Activated T-helper 1 cell treated with Interleukin-2 at 50 U/mL for 16 hours (primary cell): ENCODE measurements around the gene ERCC2.
"Not testable (repeated sequence)": the region's sequence is repeated elsewhere in the genome, so short reads cannot be mapped to it uniquely, and the experiment has no call there.

ENCODE experiments used
- DNase-seq: peaks from one replicate; pipeline ENCODE4 v3.0.0-alpha.2; 2020; ENCODE audit warnings: low read depth

The ERCC2 gene

DNA sequence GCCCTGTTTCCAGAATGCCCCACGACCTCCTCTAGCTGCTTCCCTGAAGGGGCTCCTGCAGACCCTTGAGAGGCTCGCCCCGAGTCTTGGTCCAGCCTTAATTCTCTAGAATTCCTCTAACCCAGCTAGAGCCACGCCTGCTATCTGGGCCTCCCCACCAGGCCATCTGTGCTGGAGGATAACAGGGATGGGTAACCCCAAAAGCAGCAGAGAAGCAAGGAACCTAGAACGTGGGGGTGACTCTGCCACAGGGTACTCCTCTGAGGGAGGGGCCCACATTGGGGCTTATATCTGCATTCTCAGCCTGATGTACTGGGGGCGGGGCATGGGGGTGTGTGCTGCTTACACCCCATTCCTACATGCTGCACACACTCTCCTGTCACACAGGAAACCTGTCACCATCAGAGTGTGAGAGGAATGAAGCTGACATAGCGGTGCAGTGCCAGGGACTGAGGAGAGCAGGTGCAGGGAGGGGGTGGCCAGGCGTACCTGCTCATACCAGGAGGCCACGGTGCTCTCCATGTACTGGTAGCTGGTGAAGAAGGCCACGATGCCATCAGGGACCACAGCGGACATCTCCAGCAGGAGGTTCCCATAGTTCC is 16.0 kb downstream of the ERCC2 start:
- DNase-seq = no peak

DNA sequence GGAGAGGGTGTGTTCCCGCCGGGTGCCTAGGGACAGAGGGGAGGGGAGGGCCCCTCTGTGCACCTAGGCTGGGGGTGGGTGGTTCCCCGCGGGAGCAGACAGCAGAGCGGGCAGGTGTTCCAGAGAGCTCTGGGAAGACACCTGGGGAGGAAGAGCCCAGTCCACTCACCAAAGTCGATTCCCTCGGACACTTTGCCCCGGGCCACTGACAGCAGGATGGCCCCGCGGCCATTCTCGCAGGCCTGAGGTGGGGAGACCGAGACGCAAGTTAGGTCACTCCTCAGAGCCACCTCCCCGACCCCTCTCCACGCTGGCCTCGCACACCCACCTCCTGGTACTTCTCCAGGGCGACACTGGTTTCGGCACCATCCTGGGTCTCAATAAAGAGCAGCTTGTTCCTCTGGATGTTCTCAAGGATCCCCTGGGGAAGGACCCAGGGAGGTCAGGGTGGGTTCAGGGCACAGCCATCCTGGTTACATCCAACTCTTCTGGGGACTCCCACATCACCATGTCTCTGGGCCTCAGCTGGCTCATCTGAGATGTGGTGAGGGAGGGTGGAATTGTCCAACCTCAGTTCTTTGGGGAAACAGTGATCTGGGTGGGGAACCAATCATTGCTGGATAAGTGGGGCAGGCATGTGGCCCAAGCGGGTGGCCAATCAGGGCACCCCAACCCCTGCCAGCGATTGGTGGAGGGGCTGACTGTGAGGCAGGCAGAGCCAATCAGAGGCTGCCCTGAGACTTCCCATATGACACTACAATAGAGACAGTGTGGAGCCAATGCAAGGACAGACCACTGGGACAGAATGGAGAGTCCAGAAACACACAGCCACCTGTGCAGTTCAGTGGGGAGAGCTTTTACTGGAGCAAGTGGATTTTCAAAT is 17.2 kb downstream of the ERCC2 start:
- no peak for DNase-seq

- no peak for DNase-seq
Measured at GRCh38 chr19:45352471-45352870, 17.9 kb downstream of the ERCC2 start.

GRCh38 chr19:45352062-45352461 is 18.3 kb downstream of the ERCC2 start:
- DNase-seq = no peak

- DNase-seq = no peak
Measured at GRCh38 chr19:45351401-45351952, 18.9 kb downstream of the ERCC2 start.

- DNase-seq = no peak
Measured at GRCh38 chr19:45350477-45351058, 19.8 kb downstream of the ERCC2 start.

- no peak for DNase-seq
Measured at GRCh38 chr19:45349430-45349941, 20.9 kb downstream of the ERCC2 start.

DNA sequence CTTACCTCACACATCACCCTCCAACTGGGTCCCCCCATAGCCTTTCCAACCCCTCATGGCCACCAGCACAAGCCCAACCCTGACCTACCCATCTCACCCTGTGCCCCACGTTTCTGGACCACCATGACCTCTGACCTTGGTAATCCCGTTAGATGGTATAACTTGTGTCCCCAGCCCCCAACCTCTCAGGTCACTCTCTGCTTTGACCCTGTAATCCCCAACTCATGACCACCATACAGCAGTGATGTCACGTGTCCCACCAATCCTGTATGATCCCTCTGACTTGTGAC is 21.3 kb downstream of the ERCC2 start:
- no peak for DNase-seq

GRCh38 chr19:45348367-45349125 is 21.8 kb downstream of the ERCC2 start:
- no peak for DNase-seq

DNA sequence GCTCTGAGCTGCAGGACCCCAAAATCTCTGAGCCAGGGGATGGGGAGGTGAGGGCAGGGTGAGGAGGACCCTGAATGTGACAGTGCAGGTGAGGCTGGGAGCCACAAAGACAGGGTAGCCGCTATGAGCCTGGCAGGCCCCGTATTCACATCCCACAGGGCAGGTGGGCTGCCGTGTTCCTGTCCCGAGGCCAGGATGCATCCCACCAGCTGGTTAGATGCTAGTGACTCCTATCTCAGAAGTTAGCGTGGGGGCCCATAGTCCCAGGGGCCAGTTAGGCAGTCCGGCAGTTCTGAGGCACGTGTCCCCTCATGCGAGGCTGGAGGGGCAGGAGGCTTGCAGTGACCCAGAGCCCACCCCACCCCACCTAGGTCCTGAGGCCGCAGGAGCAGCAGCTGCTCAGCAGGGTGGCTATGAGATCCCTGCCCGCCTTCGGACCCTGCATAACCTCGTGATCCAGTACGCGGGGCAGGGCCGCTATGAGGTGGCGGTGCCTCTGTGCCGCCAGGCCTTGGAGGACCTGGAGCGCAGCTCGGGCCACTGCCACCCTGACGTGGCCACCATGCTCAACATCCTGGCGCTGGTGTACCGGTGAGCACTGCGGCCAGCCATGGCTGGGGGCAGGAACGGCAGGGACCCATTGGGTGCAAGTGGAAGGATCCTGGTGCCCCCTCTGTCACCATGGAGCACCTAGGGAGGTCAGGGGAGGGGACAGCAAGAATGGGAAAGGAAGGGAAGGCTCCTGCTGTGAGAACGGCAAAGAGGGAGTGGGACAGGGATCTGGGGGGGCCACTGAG is 22.6 kb downstream of the ERCC2 start:
- no peak for DNase-seq

GRCh38 chr19:45346449-45346848 is 23.9 kb downstream of the ERCC2 start:
- no peak for DNase-seq

DNA sequence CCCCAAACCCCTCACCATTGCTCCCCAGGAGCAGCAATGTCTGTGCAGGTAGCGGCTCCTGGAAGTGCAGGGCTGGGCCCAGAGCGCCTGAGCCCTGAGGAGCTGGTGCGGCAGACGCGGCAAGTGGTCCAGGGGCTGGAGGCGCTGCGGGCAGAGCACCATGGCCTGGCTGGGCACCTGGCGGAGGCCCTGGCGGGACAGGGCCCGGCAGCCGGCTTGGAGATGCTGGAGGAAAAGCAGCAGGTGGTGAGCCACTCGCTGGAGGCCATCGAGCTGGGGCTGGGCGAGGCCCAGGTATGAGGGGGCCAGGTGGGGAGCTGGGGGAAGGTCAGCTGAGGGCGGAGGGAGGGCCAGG is 24.9 kb downstream of the ERCC2 start:
- DNase-seq = no peak

- no peak for DNase-seq
Measured at GRCh38 chr19:45344621-45345505, 25.5 kb downstream of the ERCC2 start.

GRCh38 chr19:45342911-45343310 is 27.5 kb downstream of the ERCC2 start:
- DNase-seq = no peak

GRCh38 chr19:45340899-45341453 is 29.4 kb downstream of the ERCC2 start:
- DNase-seq = no peak

DNA sequence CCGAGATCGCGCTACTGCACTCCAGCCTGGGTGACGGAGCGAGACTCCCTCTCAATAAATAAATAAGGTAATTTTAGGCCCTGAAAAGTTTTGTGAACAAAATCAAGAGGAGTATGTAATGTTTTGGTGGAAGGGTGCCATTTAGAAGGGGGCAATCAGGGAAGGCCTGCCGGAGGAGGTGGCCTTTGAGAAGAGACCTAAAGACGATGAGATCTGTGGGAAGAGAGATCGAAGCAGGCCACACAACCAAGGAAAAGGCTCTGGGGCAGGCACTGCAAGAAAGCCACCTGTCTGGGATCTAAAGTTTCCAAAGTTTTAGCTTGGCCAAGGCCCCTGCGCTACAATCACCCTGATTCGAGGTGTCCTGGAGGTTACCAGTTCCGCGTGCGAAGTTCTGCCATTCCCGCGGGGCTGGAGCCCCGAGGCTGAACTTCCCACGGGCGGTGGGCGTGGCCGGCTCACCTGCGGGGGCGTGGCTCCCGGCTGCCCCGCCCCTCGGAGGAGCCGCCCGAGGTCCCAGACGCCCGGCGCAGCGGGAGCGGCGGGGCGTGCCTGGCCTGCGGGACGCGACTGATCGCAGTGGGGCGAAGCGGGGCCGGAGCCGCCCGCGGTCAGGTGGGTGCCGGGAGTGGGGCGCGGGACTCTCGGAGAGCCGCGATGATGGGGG is 30.0 kb downstream of the ERCC2 start, which contains the start of gene KLC3:
KLC3 (plus strand) TSS at position 519 of the 667 bp plus-strand sequence. CDS start 4,792 bp downstream, outside the sequence.
- peak; percentile 7 for DNase-seq

DNA sequence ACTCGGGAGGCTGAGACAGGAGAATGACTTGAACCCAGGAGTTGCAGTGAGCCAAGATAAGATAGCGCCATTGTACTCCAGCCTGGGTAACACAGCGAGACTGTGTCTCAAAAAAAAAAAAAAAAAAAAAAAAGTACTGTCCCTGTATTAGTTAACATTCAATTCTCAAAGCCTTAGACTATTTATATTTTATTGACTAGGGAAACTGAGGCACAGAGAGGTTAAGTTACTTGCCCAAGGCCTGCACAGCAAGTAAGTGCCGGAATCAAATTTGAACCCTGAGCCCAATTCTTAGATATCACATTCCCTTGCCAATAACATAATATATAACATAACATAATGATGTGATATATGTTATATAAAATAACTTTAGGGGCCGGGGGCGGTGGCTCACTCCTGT is 30.7 kb downstream of the ERCC2 start:
- no peak for DNase-seq

GRCh38 chr19:45336696-45337251 is 33.6 kb downstream of the ERCC2 start:
- no peak for DNase-seq

DNA sequence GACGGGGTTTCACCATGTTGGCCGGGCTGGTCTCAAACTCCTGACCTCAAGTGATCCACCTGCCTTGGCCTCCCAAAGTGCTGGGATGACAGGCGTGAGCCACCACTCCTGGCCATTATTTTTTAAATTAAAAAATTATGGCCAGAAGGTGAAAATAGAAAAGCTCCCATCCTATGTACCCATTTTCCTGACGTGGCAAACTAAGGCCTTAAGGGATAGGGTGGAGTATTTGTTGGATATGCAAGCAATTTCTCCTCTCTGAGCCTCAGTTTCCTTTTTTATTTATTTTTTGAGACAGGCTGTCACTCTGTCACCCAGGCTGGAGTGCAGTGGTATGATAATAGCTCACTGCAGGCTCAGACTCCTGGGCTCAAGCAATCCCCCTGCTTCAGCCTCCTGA is 35.5 kb downstream of the ERCC2 start:
- not testable (repeated sequence) for DNase-seq
